Common myeloid progenitor, CD34-positive (primary cell): ENCODE data around the gene NTN3.
"Not testable (repeated sequence)": the region's sequence is repeated elsewhere in the genome, so short reads cannot be mapped to it uniquely, and the experiment has no call there.

Experiments used
- CTCF ChIA-PET: fragments of 350-600 bp; sonication (Branson Sonifier 250); formaldehyde crosslinking; loops from one replicate; lab custom pipeline; 2021; ENCODE audit warnings: antibody characterized with exemption; lab: Charles Lee
- POLR2A ChIA-PET: fragments of 350-600 bp; sonication (Branson Sonifier 250); formaldehyde crosslinking; loops from one replicate; lab custom pipeline; 2021; ENCODE audit warnings: antibody characterized with exemption; lab: Charles Lee
- DNase-seq, 3 donors: peaks; one replicate each; pipeline versions ENCODE4 v3.0.0 to v3.0.0-alpha.2; 2013
- H3K27ac ChIP-seq, 2 experiments: 1 replicate in 1 of 2; 2 replicates in 1 of 2; pipeline ENCODE4 v1.7.0; 2013; ENCODE audit warnings: inconsistent platforms in 2 of 2, low read length in 2 of 2, mild to moderate bottlenecking in 2 of 2, low read depth in 1 of 2, moderate library complexity in 1 of 2; ENCODE audit not compliant: severe bottlenecking in 2 of 2, insufficient read depth in 1 of 2, poor library complexity in 1 of 2
- H3K27me3 ChIP-seq, 5 experiments: replicated peaks in 2 of 5; 1 replicate in 3 of 5; 2 replicates in 2 of 5; pipeline versions ENCODE4 v1.6.1 to v1.7.0; 2013; ENCODE audit warnings: low read length in 4 of 5, mild to moderate bottlenecking in 2 of 5, moderate library complexity in 2 of 5, inconsistent platforms in 1 of 5; ENCODE audit not compliant: insufficient read depth in 5 of 5, control insufficient read depth in 4 of 5
- H3K36me3 ChIP-seq, 4 experiments: 1 replicate in 2 of 4; 2 replicates in 2 of 4; pipeline versions ENCODE4 v1.6.1 to v1.7.0; 2013; ENCODE audit warnings: low read length in 3 of 4, control low read depth in 1 of 4, mild to moderate bottlenecking in 1 of 4; ENCODE audit not compliant: control insufficient read depth in 4 of 4, insufficient read depth in 4 of 4
- H3K4me1 ChIP-seq, 4 experiments: 1 replicate in 3 of 4; 2 replicates in 1 of 4; pipeline versions ENCODE4 v1.6.1 to v1.7.1; 2013; ENCODE audit warnings: low read length in 3 of 4, mild to moderate bottlenecking in 3 of 4, control low read depth in 1 of 4, inconsistent platforms in 1 of 4, moderate library complexity in 1 of 4; ENCODE audit not compliant: control insufficient read depth in 4 of 4, insufficient read depth in 4 of 4; ENCODE audit errors: control extremely low read depth in 1 of 4
- H3K4me3 ChIP-seq, 7 experiments: 1 replicate in 4 of 7; 2 replicates in 3 of 7; pipeline versions ENCODE4 v1.5.1 to v1.7.0; 2013; ENCODE audit warnings: mild to moderate bottlenecking in 7 of 7, low read length in 6 of 7, moderate library complexity in 6 of 7, inconsistent platforms in 2 of 7, low read depth in 2 of 7, control low read depth in 1 of 7; ENCODE audit not compliant: insufficient read depth in 4 of 7, control insufficient read depth in 1 of 7; ENCODE audit errors: extremely low read depth in 1 of 7
- H3K9me3 ChIP-seq, 5 experiments: 1 replicate in 4 of 5; 2 replicates in 1 of 5; pipeline versions ENCODE4 v1.6.1 to v1.7.1; 2013; ENCODE audit warnings: low read length in 4 of 5, mild to moderate bottlenecking in 2 of 5, inconsistent platforms in 1 of 5, low read depth in 1 of 5, moderate library complexity in 1 of 5; ENCODE audit not compliant: control insufficient read depth in 4 of 5, insufficient read depth in 2 of 5; ENCODE audit errors: control extremely low read depth in 1 of 5
- WGBS: methylation state at CpG from one replicate; pipeline ENCODE4 v1.1.5; 2013; ENCODE audit not compliant: insufficient coverage; 5-methylcytosine and 5-hydroxymethylcytosine counted together

Gene NTN3

GRCh38 chr16:2441143-2441804 is 29.8 kb upstream of the NTN3 start:
- POLR2A ChIA-PET, H3K27me3 ChIP-seq, H3K4me3 ChIP-seq, H3K4me1 ChIP-seq, H3K27ac ChIP-seq, DNase-seq, H3K9me3 ChIP-seq: not testable (repeated sequence)
- 95% methylated on average over 11 of the region's 15 CpGs for WGBS
- CTCF ChIA-PET: interaction anchor here (0.6 to 1.5 kb wide), 4 partner anchors 9 to 1849 kb away, joined by 3 to 5 read pairs (median 4); no protein-coding TSS in a partner anchor
- H3K36me3 ChIP-seq: peaks cover 15 to 63% (median 34%) of the 10 kb centered on the region in 4 experiments

GRCh38 chr16:2443555-2443954 is 27.5 kb upstream of the NTN3 start:
- 100% methylated on average over 7 of the region's 9 CpGs for WGBS
- POLR2A ChIA-PET: no interaction called here
- Histone ChIP-seq H3K36me3 (peaks cover 18 to 62% (median 42%) of the 10 kb centered on the region in 4 experiments), H3K4me3 (no peak overlapping the region), H3K9me3 (no peaks in the 10 kb centered on the region), H3K27me3 (no peaks in the 10 kb centered on the region), H3K27ac (no peak overlapping the region), H3K4me1 (no peaks in the 10 kb centered on the region)
- no peak for DNase-seq
- CTCF ChIA-PET: interaction anchor here (1.3 kb wide), 1 partner anchor 43 kb away, joined by 4 read pairs; no protein-coding TSS in a partner anchor

GRCh38 chr16:2447920-2448583 is 23.0 kb upstream of the NTN3 start:
- DNase-seq: no peak
- CTCF ChIA-PET: interaction anchor here (1.0 kb wide), 1 partner anchor 17 kb away, joined by 3 read pairs; no protein-coding TSS in a partner anchor
- peaks cover 18 to 80% (median 57%) of the 10 kb centered on the region in 4 experiments for H3K36me3 ChIP-seq
- no peak overlapping the region for H3K4me3 ChIP-seq
- no peak overlapping the region for H3K27ac ChIP-seq
- H3K27me3 ChIP-seq: no peaks in the 10 kb centered on the region
- 97% methylated on average over 10 of the region's 11 CpGs for WGBS
- H3K9me3 ChIP-seq: no peaks in the 10 kb centered on the region
- H3K4me1 ChIP-seq: no peaks in the 10 kb centered on the region
- POLR2A ChIA-PET: no interaction called here

- Histone ChIP-seq H3K4me3 (no peak overlapping the region), H3K36me3 (peaks cover 16 to 84% (median 61%) of the 10 kb centered on the region in 4 experiments), H3K9me3 (no peaks in the 10 kb centered on the region), H3K27me3 (no peaks in the 10 kb centered on the region), H3K27ac (no peak overlapping the region), H3K4me1 (no peaks in the 10 kb centered on the region)
- no peak for DNase-seq
- ChIA-PET CTCF (interaction anchor here (1.0 kb wide), 1 partner anchor 18 kb away, joined by 3 read pairs; no protein-coding TSS in a partner anchor), POLR2A (no interaction called here)
- WGBS: 99% methylated on average over 25 of the region's 25 CpGs
Measured at GRCh38 chr16:2449118-2449517, 22.0 kb upstream of the NTN3 start.

GRCh38 chr16:2450535-2450934 is 20.6 kb upstream of the NTN3 start:
- H3K4me3 ChIP-seq: no peak overlapping the region
- CTCF ChIA-PET: interaction anchor here (0.6 to 1.5 kb wide), 5 partner anchors 9 to 36 kb away, joined by 3 to 4 read pairs (median 3); no protein-coding TSS in a partner anchor
- POLR2A ChIA-PET: no interaction called here
- H3K27me3 ChIP-seq: no peaks in the 10 kb centered on the region
- no peak overlapping the region for H3K27ac ChIP-seq
- DNase-seq: no peak
- no peaks in the 10 kb centered on the region for H3K9me3 ChIP-seq
- peaks cover 16 to 83% (median 62%) of the 10 kb centered on the region in 4 experiments for H3K36me3 ChIP-seq
- no peaks in the 10 kb centered on the region for H3K4me1 ChIP-seq
- WGBS: 96% methylated on average over 8 of the region's 8 CpGs

- Histone ChIP-seq H3K4me1 (no peaks in the 10 kb centered on the region), H3K27me3 (no peaks in the 10 kb centered on the region), H3K9me3 (no peaks in the 10 kb centered on the region), H3K27ac (no peak overlapping the region), H3K4me3 (no peak overlapping the region), H3K36me3 (peaks cover 14 to 85% (median 63%) of the 10 kb centered on the region in 4 experiments)
- DNase-seq: no peak
- ChIA-PET POLR2A (no interaction called here), CTCF (interaction anchor here (0.6 to 1.5 kb wide), 4 partner anchors 14 to 36 kb away, joined by 3 to 4 read pairs (median 4); no protein-coding TSS in a partner anchor)
- WGBS: 98% methylated on average over 17 of the region's 19 CpGs
Measured at GRCh38 chr16:2450975-2451381, 20.1 kb upstream of the NTN3 start.
